HepG2 (cell line): ENCODE data around the gene NRSN2. TPM values are rescaled to one million over a fixed set of nuclear protein-coding genes. Genes with fewer than 3 reads are reported as not detected.

Source experiments
- ATM ChIP-seq: fragments of 450-650 bp; IDR thresholded peaks from 2 replicates; pipeline ENCODE4 v1.7.1; 2017; ENCODE audit warnings: mild to moderate bottlenecking, borderline replicate concordance
- ELF3 ChIP-seq: IDR thresholded peaks from 2 replicates; pipeline ENCODE4 v1.6.1; 2016; ENCODE audit warnings: missing genetic modification reagents, missing compliant biosample characterization
- GTF3A ChIP-seq: sonication (generic); formaldehyde crosslinking; conservative IDR thresholded peaks from 2 replicates; pipeline ENCODE4 v1.4.0; 2020; ENCODE audit warnings: mild to moderate bottlenecking, missing genetic modification reagents
- KDM6A ChIP-seq: IDR thresholded peaks from 2 replicates; pipeline ENCODE4 v1.6.1; 2016; ENCODE audit warnings: low read depth
- PHF5A ChIP-seq: IDR thresholded peaks from one replicate; pipeline ENCODE4 v1.6.1; 2018; ENCODE audit warnings: low read depth, missing genetic modification reagents; ENCODE audit not compliant: unreplicated experiment
- PTBP1 ChIP-seq: fragments of 200-400 bp; formaldehyde crosslinking; IDR thresholded peaks from 2 replicates; pipeline ENCODE4 v1.6.1; 2018; ENCODE audit warnings: low read length, low read depth; ENCODE audit not compliant: poor library complexity, severe bottlenecking
- RAD51 ChIP-seq: fragments of 450-650 bp; IDR thresholded peaks from 2 replicates; pipeline ENCODE4 v1.6.1; 2016; ENCODE audit warnings: borderline replicate concordance
- RBAK ChIP-seq: sonication (generic); formaldehyde crosslinking; IDR thresholded peaks from 2 replicates; pipeline ENCODE4 v1.5.1; 2020; ENCODE audit warnings: mild to moderate bottlenecking, missing genetic modification reagents
- RORA ChIP-seq: sonication (generic); formaldehyde crosslinking; IDR thresholded peaks from 2 replicates; pipeline ENCODE4 v1.5.0; 2020; ENCODE audit warnings: mild to moderate bottlenecking, missing genetic modification reagents, moderate library complexity
- SMAD9 ChIP-seq: sonication (generic); formaldehyde crosslinking; IDR thresholded peaks from 2 replicates; pipeline ENCODE4 v1.5.1; 2020; ENCODE audit warnings: mild to moderate bottlenecking, missing genetic modification reagents
- ZFYVE20 ChIP-seq: sonication (generic); formaldehyde crosslinking; IDR thresholded peaks from 2 replicates; pipeline ENCODE4 v1.8.0; 2023; ENCODE audit warnings: low read depth, mild to moderate bottlenecking, moderate library complexity, missing genetic modification reagents, borderline replicate concordance
- ZNF10 ChIP-seq: sonication (generic); formaldehyde crosslinking; IDR thresholded peaks from 2 replicates; pipeline ENCODE4 v1.4.0; 2020; ENCODE audit warnings: mild to moderate bottlenecking, low read depth, missing genetic modification reagents, borderline replicate concordance
- ZNF160 ChIP-seq: sonication (generic); formaldehyde crosslinking; IDR thresholded peaks from 2 replicates; pipeline ENCODE4 v1.8.0; 2022; ENCODE audit warnings: mild to moderate bottlenecking, inconsistent platforms, missing genetic modification reagents
- ZNF383 ChIP-seq: sonication (generic); formaldehyde crosslinking; IDR thresholded peaks from 2 replicates; pipeline ENCODE4 v1.4.0; 2020; ENCODE audit warnings: missing genetic modification reagents, mild to moderate bottlenecking, borderline replicate concordance
- ZNF598 ChIP-seq: sonication (generic); formaldehyde crosslinking; IDR thresholded peaks from 2 replicates; pipeline ENCODE4 v1.5.1; 2020; ENCODE audit warnings: mild to moderate bottlenecking, missing genetic modification reagents, borderline replicate concordance
- polyA plus RNA-seq, 8 experiments: library from polyadenylated mRNA; depleted of rRNA in 3 of 8; stranded (reverse) in 7 of 8; unstranded in 1 of 8; fragments of >200 nt; fragmentation: Illumina TruSeq in 4 of 8; extraction: Trizol in 4 of 8; gene quantifications; 2 replicates each; pipeline versions ENCODE4 v1.2.1 to v1.2.3, GENCODE V29; 2011 to 2016; ENCODE audit warnings: low read depth in 4 of 8, missing spikeins in 1 of 8, mixed read lengths in 1 of 8; ENCODE audit not compliant: insufficient read depth in 1 of 8
- total RNA-seq, 5 experiments: library from RNA; depleted of rRNA; stranded (reverse); fragments of >200 nt; fragmentation: Illumina TruSeq; extraction: Trizol; gene quantifications; 2 replicates each; pipeline ENCODE4 v1.2.3, GENCODE V29; 2016; ENCODE audit warnings: low read depth in 1 of 5
- TF ChIP-seq, protein P1 (sequence below): sonication (generic); formaldehyde crosslinking; IDR thresholded peaks from 2 replicates; pipeline ENCODE4; 2020; ENCODE audit warnings: missing genetic modification reagents, mild to moderate bottlenecking, borderline replicate concordance
- TF ChIP-seq, protein P2 (sequence below): sonication (generic); formaldehyde crosslinking; IDR thresholded peaks from 2 replicates; pipeline ENCODE4 v1.5.1; 2020; ENCODE audit warnings: mild to moderate bottlenecking, missing genetic modification reagents, borderline replicate concordance
- TF ChIP-seq, protein P3 (sequence below): sonication (generic); formaldehyde crosslinking; IDR thresholded peaks from 2 replicates; pipeline ENCODE4 v1.5.1; 2020; ENCODE audit warnings: missing genetic modification reagents, mild to moderate bottlenecking, borderline replicate concordance
- TF ChIP-seq, protein P4 (sequence below): sonication (generic); formaldehyde crosslinking; IDR thresholded peaks from 2 replicates; pipeline ENCODE4 v1.4.0; 2020; ENCODE audit warnings: mild to moderate bottlenecking, low read depth, missing genetic modification reagents

The NRSN2 gene
- total and polyA plus RNA-seq, 2 of the 13 experiments (the other 11 are each of a cell fraction or from before 2014, with no cell fraction given): 32.3 to 49.4 TPM

DNA sequence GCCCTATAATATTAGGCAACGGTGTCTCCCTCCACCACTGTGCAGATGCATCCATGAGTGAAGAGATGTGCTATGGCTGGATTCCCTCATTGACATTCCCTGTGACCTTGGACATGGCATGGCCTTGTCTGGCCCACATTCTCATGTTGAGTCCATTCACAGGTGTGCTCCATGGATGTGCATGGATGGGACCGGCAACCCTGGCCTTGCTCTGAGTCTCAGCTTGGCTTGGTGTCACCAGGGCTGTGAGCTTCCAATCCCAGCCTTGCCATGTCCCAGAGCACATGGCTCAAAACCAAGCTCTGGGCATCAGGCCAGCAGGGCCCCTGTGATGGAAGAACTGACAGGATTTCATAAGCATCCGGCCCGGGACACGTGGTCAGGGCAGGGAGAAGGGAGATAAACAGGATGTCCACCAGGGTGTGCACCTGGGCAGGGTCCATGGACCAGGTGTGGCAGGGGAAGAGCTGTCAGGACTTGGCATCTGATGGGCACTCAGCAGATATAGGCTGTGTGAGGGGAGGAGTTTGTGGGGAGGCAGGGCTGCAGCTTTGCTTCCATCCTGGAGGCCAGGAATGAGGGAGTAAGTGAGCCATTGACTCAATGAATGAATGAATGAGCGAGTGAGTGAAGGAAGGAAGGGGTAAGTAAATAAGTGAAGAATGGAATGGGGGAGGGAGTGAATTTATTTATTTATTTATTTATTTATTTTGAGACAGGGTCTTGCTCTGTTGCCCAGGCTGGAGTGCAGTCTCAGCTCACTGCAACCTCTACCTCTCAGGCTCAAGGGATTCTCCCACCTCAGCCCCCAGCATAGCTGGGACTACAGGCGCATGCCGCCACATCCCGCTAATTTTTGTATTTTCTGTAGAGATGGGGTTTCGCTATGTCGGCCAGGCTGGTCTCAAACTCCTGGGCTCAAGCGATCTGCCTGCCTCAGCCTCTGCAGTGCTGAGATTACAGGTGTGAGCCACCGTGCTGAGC, 15.7 kb downstream of the NRSN2 start (continued):
- TF ChIP-seq PHF5A (CRISPR knock-in tag): peak; percentile 98
- TF ChIP-seq GTF3A (CRISPR knock-in tag): peak; percentile 89; the same call in 1 of the 2 replicates
- no peak for TF ChIP-seq ZNF160 (CRISPR knock-in tag)
- TF ChIP-seq RORA (CRISPR knock-in tag): no peak
- TF ChIP-seq RBAK (CRISPR knock-in tag): no peak
- TF ChIP-seq, protein P1, sequence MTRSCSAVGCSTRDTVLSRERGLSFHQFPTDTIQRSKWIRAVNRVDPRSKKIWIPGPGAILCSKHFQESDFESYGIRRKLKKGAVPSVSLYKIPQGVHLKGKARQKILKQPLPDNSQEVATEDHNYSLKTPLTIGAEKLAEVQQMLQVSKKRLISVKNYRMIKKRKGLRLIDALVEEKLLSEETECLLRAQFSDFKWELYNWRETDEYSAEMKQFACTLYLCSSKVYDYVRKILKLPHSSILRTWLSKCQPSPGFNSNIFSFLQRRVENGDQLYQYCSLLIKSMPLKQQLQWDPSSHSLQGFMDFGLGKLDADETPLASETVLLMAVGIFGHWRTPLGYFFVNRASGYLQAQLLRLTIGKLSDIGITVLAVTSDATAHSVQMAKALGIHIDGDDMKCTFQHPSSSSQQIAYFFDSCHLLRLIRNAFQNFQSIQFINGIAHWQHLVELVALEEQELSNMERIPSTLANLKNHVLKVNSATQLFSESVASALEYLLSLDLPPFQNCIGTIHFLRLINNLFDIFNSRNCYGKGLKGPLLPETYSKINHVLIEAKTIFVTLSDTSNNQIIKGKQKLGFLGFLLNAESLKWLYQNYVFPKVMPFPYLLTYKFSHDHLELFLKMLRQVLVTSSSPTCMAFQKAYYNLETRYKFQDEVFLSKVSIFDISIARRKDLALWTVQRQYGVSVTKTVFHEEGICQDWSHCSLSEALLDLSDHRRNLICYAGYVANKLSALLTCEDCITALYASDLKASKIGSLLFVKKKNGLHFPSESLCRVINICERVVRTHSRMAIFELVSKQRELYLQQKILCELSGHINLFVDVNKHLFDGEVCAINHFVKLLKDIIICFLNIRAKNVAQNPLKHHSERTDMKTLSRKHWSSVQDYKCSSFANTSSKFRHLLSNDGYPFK (CRISPR knock-in tag): peak; percentile 88
- TF ChIP-seq ELF3 (CRISPR knock-in tag): peak; percentile 98
- TF ChIP-seq ZNF383 (CRISPR knock-in tag): peak; percentile 97; the same call in 1 of the 2 replicates
- TF ChIP-seq ZFYVE20: 0 out of 2 replicates have a peak, but pooled peaks have one; percentile 19
- TF ChIP-seq, protein P2, sequence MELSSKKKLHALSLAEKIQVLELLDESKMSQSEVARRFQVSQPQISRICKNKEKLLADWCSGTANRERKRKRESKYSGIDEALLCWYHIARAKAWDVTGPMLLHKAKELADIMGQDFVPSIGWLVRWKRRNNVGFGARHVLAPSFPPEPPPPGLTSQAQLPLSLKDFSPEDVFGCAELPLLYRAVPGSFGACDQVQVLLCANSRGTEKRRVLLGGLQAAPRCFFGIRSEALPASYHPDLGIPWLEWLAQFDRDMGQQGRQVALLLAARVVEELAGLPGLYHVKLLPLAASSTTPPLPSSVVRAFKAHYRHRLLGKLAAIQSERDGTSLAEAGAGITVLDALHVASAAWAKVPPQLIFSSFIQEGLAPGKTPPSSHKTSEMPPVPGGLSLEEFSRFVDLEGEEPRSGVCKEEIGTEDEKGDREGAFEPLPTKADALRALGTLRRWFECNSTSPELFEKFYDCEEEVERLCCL: 0 out of 2 replicates have a peak, but pooled peaks have one; percentile 23
- no peak for TF ChIP-seq ATM
- TF ChIP-seq KDM6A (CRISPR knock-in tag): peak; percentile 81
- TF ChIP-seq ZNF10: peak; percentile 97; the same call in 1 of the 2 replicates
- TF ChIP-seq, protein P3, sequence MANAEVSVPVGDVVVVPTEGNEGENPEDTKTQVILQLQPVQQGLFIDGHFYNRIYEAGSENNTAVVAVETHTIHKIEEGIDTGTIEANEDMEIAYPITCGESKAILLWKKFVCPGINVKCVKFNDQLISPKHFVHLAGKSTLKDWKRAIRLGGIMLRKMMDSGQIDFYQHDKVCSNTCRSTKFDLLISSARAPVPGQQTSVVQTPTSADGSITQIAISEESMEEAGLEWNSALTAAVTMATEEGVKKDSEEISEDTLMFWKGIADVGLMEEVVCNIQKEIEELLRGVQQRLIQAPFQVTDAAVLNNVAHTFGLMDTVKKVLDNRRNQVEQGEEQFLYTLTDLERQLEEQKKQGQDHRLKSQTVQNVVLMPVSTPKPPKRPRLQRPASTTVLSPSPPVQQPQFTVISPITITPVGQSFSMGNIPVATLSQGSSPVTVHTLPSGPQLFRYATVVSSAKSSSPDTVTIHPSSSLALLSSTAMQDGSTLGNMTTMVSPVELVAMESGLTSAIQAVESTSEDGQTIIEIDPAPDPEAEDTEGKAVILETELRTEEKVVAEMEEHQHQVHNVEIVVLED (CRISPR knock-in tag): peak; percentile 81; the same call in 1 of the 2 replicates
- peak; percentile 93 for TF ChIP-seq RAD51
- peak; percentile 94; the same call in 1 of the 2 replicates for TF ChIP-seq SMAD9 (CRISPR knock-in tag)
- TF ChIP-seq PTBP1: peak; percentile 50
- TF ChIP-seq, protein P4, sequence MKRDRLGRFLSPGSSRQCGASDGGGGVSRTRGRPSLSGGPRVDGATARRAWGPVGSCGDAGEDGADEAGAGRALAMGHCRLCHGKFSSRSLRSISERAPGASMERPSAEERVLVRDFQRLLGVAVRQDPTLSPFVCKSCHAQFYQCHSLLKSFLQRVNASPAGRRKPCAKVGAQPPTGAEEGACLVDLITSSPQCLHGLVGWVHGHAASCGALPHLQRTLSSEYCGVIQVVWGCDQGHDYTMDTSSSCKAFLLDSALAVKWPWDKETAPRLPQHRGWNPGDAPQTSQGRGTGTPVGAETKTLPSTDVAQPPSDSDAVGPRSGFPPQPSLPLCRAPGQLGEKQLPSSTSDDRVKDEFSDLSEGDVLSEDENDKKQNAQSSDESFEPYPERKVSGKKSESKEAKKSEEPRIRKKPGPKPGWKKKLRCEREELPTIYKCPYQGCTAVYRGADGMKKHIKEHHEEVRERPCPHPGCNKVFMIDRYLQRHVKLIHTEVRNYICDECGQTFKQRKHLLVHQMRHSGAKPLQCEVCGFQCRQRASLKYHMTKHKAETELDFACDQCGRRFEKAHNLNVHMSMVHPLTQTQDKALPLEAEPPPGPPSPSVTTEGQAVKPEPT (CRISPR knock-in tag): peak; percentile 98
- TF ChIP-seq ZNF598: peak; percentile 99
